Brain microvascular endothelial cell (primary cell): ENCODE measurements around the gene AOC2.

ENCODE experiments used
- DNase-seq: peaks from one replicate; pipeline ENCODE4 v3.0.0-alpha.2; 2020
- H3K27ac ChIP-seq: fragments of 250-450 bp; sonication (Bioruptor Pico); 2 replicates; pipeline ENCODE4 v1.5.1; 2020; ENCODE audit warnings: mild to moderate bottlenecking, moderate library complexity
- H3K27me3 ChIP-seq: fragments of 250-450 bp; sonication (Bioruptor Pico); replicated peaks from 2 replicates; pipeline ENCODE4 v1.5.1; 2020; ENCODE audit warnings: mild to moderate bottlenecking
- H3K36me3 ChIP-seq: fragments of 250-450 bp; sonication (Bioruptor Pico); replicated peaks from 2 replicates; pipeline ENCODE4 v1.5.1; 2020; ENCODE audit warnings: mild to moderate bottlenecking
- H3K4me3 ChIP-seq: 2 replicates; pipeline ENCODE4 v1.5.1; 2011; ENCODE audit warnings: low read depth, mild to moderate bottlenecking, control low read depth, low read length, moderate library complexity
- in situ Hi-C: cut with HindIII; loops from 2 replicates; pipeline ENCODE4 v1.10.0; 2017; ENCODE audit warnings: low sequenced_read_pairs, low pct_ligation_motif_present
- TF ChIP-seq, protein P1 (sequence below): IDR thresholded peaks from 2 replicates; pipeline ENCODE4 v1.5.1; 2011; ENCODE audit warnings: low read depth, mild to moderate bottlenecking, moderate library complexity, low read length, control low read depth, inconsistent platforms; ENCODE audit errors: missing control alignments

Gene AOC2

DNA sequence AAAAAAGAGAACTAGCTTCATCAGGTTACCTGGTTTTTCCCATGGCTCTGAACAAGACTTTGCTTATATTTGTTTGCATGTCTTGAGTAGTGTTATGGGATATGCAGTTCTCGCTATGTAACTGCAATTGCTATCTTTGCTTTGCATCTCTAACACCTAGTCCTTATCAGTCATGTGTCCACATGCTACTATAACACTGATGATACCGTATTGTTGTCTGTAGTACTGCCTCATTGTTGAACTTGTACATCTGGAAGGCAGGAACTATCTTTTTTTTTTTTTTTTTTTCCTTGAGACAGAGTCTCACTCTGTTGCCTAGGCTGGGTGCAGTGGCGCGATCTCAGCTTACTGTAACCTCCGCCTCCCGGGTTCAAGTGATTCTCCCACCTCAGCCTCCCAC, 8.6 kb upstream of the AOC2 start:
- Histone ChIP-seq H3K27me3 (no peaks in the 10 kb centered on the region), H3K4me3 (no peak overlapping the region), H3K36me3 (peaks cover 44% of the 10 kb centered on the region), H3K27ac (no peak overlapping the region)
- TF ChIP-seq, protein P1, sequence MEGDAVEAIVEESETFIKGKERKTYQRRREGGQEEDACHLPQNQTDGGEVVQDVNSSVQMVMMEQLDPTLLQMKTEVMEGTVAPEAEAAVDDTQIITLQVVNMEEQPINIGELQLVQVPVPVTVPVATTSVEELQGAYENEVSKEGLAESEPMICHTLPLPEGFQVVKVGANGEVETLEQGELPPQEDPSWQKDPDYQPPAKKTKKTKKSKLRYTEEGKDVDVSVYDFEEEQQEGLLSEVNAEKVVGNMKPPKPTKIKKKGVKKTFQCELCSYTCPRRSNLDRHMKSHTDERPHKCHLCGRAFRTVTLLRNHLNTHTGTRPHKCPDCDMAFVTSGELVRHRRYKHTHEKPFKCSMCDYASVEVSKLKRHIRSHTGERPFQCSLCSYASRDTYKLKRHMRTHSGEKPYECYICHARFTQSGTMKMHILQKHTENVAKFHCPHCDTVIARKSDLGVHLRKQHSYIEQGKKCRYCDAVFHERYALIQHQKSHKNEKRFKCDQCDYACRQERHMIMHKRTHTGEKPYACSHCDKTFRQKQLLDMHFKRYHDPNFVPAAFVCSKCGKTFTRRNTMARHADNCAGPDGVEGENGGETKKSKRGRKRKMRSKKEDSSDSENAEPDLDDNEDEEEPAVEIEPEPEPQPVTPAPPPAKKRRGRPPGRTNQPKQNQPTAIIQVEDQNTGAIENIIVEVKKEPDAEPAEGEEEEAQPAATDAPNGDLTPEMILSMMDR = no peak
- DNase-seq = no peak
- in situ Hi-C loops = no loop called here

DNA sequence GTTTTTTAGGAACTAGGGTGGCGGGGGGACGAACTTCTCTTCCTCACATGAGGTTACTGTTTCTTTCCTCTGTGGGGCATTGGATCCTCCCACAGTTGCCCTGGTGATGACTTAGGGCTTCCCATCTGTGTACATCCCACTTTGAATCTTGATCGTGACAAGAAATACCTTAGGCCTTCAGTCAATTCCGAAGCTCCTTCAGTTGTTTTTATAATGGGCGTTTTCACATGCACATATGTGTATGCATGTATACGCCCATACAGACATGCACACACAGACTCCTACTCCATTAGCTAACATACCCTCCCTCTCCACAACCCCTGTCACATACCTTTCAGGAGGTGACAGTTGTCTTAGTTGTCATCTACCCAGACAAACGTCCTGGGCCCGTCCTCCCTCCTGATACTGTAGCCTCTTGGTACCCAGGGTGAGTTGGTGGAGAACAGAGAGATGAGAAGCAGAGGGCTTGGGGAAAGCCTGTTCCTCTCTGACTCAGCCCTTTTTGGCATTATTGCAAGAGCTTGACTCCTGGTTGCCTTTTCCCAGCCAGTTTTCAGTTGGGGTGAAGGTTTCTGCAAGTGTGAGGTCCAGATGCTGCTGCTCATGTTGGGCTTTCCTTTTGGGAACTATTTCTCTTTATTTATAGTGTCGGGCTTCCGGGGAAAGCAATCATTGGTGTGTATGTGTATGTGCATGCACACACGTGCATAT, 2.2 kb upstream of the AOC2 start:
- no peak overlapping the region for H3K27ac ChIP-seq
- in situ Hi-C loops = no loop called here
- H3K27me3 ChIP-seq = no peaks in the 10 kb centered on the region
- TF ChIP-seq, protein P1 = no peak
- H3K36me3 ChIP-seq = peaks cover 77% of the 10 kb centered on the region
- DNase-seq = no peak
- no peak overlapping the region for H3K4me3 ChIP-seq

DNA sequence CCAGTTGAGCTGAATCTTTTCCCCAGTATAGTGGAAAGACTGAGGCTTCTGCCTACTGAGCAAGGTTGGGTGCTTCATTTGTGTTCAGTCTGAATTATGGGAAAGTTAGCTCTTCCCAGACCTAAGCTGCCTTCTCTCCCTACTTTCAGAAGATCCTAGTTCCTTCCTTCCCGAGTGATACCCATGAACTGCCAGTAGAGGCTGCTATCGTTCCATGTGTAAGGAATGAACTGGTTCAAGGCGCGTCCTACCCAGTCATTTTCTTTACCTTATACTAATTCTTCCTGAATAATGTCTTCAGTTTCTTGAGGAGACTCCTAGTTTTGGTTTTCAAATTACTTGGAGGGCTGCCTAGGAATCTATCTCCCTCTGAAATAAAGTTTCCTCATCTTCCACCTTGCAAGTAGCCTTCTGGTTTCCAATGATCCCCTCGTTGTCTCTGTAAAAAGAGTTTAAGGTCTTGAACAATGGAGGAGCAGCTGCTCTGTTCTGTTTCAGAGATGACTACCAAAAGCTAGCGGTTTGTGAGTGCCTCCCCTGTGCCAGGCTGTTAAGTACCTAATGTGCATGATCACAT, 934 bp upstream of the AOC2 start:
- Histone ChIP-seq H3K36me3 (peaks cover 67% of the 10 kb centered on the region), H3K4me3 (no peak overlapping the region), H3K27me3 (no peaks in the 10 kb centered on the region), H3K27ac (no peak overlapping the region)
- TF ChIP-seq, protein P1 = peak; percentile 99
- peak; percentile 39 for DNase-seq
- in situ Hi-C loops = no loop called here

DNA sequence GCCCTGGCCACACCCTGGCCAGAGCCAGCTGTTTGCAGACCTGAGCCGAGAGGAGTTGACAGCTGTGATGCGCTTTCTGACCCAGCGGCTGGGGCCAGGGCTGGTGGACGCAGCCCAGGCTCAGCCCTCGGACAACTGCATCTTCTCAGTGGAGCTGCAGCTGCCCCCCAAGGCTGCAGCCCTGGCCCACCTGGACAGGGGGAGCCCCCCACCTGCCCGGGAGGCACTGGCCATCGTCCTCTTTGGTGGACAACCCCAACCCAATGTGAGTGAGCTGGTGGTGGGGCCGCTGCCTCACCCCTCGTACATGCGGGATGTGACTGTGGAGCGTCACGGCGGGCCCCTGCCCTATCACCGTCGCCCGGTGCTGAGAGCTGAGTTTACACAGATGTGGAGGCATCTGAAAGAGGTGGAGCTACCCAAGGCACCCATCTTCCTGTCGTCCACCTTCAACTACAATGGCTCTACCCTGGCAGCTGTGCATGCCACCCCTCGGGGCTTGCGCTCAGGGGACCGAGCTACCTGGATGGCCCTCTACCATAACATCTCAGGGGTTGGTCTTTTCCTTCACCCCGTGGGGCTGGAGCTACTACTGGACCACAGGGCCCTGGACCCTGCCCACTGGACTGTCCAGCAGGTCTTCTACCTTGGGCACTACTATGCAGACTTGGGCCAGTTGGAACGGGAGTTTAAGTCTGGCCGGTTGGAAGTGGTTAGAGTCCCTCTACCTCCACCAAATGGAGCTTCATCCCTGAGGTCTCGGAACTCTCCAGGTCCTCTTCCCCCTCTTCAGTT, 578 bp downstream of the AOC2 start:
- Histone ChIP-seq H3K27me3 (no peaks in the 10 kb centered on the region), H3K36me3 (peaks cover 54% of the 10 kb centered on the region), H3K27ac (no peak overlapping the region), H3K4me3 (no peak overlapping the region)
- in situ Hi-C loops = no loop called here
- TF ChIP-seq, protein P1 = no peak
- no peak for DNase-seq

DNA sequence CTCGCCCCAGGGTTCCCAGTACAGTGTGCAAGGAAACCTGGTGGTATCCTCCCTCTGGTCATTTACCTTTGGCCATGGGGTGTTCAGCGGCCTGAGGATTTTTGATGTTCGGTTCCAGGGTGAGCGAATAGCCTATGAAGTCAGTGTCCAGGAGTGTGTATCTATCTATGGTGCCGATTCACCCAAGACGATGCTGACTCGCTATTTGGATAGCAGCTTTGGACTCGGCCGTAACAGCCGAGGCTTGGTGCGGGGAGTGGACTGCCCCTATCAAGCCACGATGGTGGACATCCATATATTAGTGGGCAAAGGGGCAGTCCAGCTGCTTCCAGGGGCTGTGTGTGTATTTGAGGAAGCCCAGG, 1.2 kb downstream of the AOC2 start:
- Histone ChIP-seq H3K27me3 (no peaks in the 10 kb centered on the region), H3K27ac (no peak overlapping the region), H3K36me3 (peaks cover 48% of the 10 kb centered on the region), H3K4me3 (no peak overlapping the region)
- no peak for DNase-seq
- TF ChIP-seq, protein P1 = no peak
- in situ Hi-C loops = no loop called here
